Vagina (tissue), 2 donors: ENCODE results near the gene MSN.
"Not testable (repeated sequence)": the region's sequence is repeated elsewhere in the genome, so short reads cannot be mapped to it uniquely, and the experiment has no call there.

Experiments used
- POLR2A ChIP-seq, 2 donors: fragments of 450-650 bp; IDR thresholded peaks; one replicate each; pipeline ENCODE4 v1.6.1; 2017; ENCODE audit warnings: antibody characterized with exemption in 2 of 2, mild to moderate bottlenecking in 2 of 2, moderate library complexity in 2 of 2
- POLR2AphosphoS5 ChIP-seq, 2 donors: sonication (generic); formaldehyde crosslinking; IDR thresholded peaks; one replicate each; pipeline ENCODE4 v1.9.0; 2017; ENCODE audit warnings: antibody characterized with exemption in 2 of 2, mild to moderate bottlenecking in 2 of 2, low read depth in 1 of 2; ENCODE audit not compliant: insufficient read depth in 1 of 2
- TF ChIP-seq, protein P1 (sequence below), 3 experiments: fragments of 450-650 bp in 2 of 3; fragments of 200-600 bp in 1 of 3; sonication (generic) in 1 of 3; IDR thresholded peaks; one replicate each; pipeline ENCODE4 v1.5.1; 2017 to 2019; ENCODE audit warnings: antibody characterized with exemption in 3 of 3, mild to moderate bottlenecking in 2 of 3, moderate library complexity in 2 of 3

DNA sequence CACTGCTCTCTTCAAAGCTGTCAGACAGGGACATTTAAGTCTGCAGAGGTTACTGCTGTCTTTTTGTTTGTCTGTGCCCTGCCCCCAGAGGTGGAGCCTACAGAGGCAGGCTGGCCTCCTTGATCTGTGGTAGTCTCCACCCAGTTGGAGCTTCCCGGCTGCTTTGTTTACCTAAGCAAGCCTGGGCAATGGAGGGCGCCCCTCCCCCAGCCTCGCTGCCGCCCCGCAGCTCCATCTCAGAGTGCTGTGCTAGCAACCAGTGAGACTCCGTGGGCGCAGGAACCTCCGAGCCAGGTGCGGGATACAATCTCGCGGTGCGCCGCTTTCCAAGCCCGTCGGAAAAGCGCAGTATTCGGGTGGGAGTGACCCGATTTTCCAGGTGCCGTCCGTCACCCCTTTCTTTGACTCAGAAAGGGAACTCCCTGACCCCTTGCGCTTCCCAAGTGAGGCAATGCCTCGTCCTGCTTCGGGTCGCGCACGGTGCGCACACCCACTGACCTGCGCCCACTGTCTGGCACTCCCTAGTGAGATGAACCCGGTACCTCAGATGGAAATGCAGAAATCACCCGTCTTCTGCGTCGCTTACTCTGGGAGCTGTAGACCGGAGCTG lies 47.3 kb upstream of the MSN start:
- TF ChIP-seq, protein P1, sequence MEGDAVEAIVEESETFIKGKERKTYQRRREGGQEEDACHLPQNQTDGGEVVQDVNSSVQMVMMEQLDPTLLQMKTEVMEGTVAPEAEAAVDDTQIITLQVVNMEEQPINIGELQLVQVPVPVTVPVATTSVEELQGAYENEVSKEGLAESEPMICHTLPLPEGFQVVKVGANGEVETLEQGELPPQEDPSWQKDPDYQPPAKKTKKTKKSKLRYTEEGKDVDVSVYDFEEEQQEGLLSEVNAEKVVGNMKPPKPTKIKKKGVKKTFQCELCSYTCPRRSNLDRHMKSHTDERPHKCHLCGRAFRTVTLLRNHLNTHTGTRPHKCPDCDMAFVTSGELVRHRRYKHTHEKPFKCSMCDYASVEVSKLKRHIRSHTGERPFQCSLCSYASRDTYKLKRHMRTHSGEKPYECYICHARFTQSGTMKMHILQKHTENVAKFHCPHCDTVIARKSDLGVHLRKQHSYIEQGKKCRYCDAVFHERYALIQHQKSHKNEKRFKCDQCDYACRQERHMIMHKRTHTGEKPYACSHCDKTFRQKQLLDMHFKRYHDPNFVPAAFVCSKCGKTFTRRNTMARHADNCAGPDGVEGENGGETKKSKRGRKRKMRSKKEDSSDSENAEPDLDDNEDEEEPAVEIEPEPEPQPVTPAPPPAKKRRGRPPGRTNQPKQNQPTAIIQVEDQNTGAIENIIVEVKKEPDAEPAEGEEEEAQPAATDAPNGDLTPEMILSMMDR (IDR thresholded peaks at IDR 0.05): not testable (repeated sequence)
- TF ChIP-seq POLR2AphosphoS5 (IDR thresholded peaks at IDR 0.05; ENCODE audit: insufficient read depth in 1 of 2, low read depth in 1 of 2); POLR2A (IDR thresholded peaks at IDR 0.05): not testable (repeated sequence)
